ENCODE data around the gene HTT. TPM values are rescaled to one million over a fixed set of nuclear protein-coding genes. Genes with fewer than 3 reads are reported as not detected.

Gene HTT
- total and polyA plus RNA-seq, 10 of the 15 experiments (the other 5 are each of a cell fraction or from before 2014, with no cell fraction given) = 3.3 to 113 (median 43.3) TPM

DNA sequence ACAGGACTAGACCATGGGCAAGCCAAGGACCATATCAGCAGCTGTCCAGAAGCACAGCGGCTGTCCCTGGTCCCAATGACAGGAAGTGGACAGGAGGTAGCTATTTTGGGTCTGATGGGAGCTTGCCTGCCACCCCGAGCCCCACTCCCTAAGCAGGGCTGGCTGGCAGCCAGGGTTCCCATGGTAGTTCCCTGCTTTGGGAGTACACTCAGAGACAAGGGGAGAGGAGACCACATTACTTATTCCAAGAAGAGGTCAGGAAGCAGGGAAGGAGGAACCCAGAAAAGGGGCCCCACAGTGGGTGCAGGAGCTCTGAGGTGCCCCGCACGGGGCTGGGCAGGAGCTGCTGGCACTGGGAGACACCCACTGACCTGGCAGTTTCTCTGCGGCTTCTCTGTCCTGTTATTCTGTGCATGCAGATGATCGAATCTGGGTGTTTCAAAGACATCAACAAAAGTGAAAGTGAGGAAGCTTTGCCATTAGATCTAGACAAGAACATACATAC, 36.5 kb upstream of the HTT start:
- 3% methylated on average over 6 of the region's 6 CpGs for WGBS (ENCODE audit: insufficient coverage, insufficient replicate concordance, low lambda C conversion rate, missing lambda C conversion rate)
- H3K4me2 ChIP-seq (ENCODE audit: control insufficient read depth, insufficient read depth) = peak overlapping the region; percentile 88
- FAIRE-seq = no peak
- H3K27me3 ChIP-seq (replicated peaks in 1 of 2; ENCODE audit: control insufficient read depth in 2 of 2, insufficient read depth in 2 of 2, low read length in 1 of 2) = peaks cover 0 to 3% of the 10 kb centered on the region in 2 experiments; a peak in 1 of 4 replicates
- ChIA-PET RAD21 (ENCODE audit: unreplicated experiment) (interaction anchor here (0.8 to 4.0 kb wide), 10 partner anchors 8 to 440 kb away, joined by 3 to 22 read pairs (median 4); no protein-coding TSS in a partner anchor), POLR2A (interaction anchor here (0.7 to 1.0 kb wide), 3 partner anchors 28 to 192 kb away, joined by 3 to 5 read pairs (median 3); no protein-coding TSS in a partner anchor), SMC1A (ENCODE audit: uncharacterized antibody, unreplicated experiment) (interaction anchor here (0.6 to 3.0 kb wide), 8 partner anchors 9 to 813 kb away, joined by 3 to 12 read pairs (median 4); no protein-coding TSS in a partner anchor), CTCF (interaction anchor here (0.7 to 5.8 kb wide), 15 partner anchors 10 to 405 kb away, joined by 3 to 54 read pairs (median 4); partner anchors contain the start of genes GRK4 and NOP14)
- H2AFZ ChIP-seq (ENCODE audit: control insufficient read depth, low read depth, low read length) = peak overlapping the region; percentile 75
- H3K9me3 ChIP-seq (replicated peaks; ENCODE audit: control insufficient read depth, insufficient read depth, low read length) = no peaks in the 10 kb centered on the region
- peak; percentile 1; the same call in 2 of the 3 replicates for ATAC-seq
- BruUV-seq (replicated peaks) = no TSS peak
- H3K4me3 ChIP-seq = peak overlapping the region; percentile 41; the same call in 1 of the 2 replicates
- H3K27ac ChIP-seq (ENCODE audit: control insufficient read depth, insufficient read depth) = peak overlapping the region; percentile 36
- intact Hi-C loops (cut with micrococcal nuclease; ENCODE audit: unreplicated experiment) (loop anchor here (1.0 kb wide), 2 partner anchors 29 to 60 kb away; no protein-coding TSS in a partner anchor), in situ Hi-C loops (cut with MboI) (loop anchor here (10.0 kb wide), 1 partner anchor 63 kb away; no protein-coding TSS in a partner anchor)
- H3K79me2 ChIP-seq (ENCODE audit: control insufficient read depth, insufficient read depth, low read length) = peaks cover 12% of the 10 kb centered on the region
- peak overlapping the region; percentile 49 for H3K9ac ChIP-seq (ENCODE audit: control insufficient read depth, insufficient read depth, low read length)
- TF ChIP-seq JUND (IDR thresholded peaks at IDR 0.05; ENCODE audit: low read depth, low read length) (no peak), IRF4 (IDR thresholded peaks at IDR 0.05; ENCODE audit: low read depth, low read length) (no peak), HDAC2 (IDR thresholded peaks at IDR 0.05) (no peak), PAX8 (IDR thresholded peaks at IDR 0.05) (no peak), JUNB (IDR thresholded peaks at IDR 0.05) (no peak), EGR1 (IDR thresholded peaks at IDR 0.05; ENCODE audit: borderline replicate concordance in 1 of 2, low read depth in 2 of 2, low read length in 2 of 2) (no peak), SREBF2 (IDR thresholded peaks at IDR 0.05; ENCODE audit: low read length) (no peak), TARDBP (IDR thresholded peaks at IDR 0.05; ENCODE audit: borderline replicate concordance) (no peak), EZH2 (IDR thresholded peaks at IDR 0.05; ENCODE audit: borderline replicate concordance, control insufficient read depth, low read depth, low read length) (no peak)
- H3K36me3 ChIP-seq (ENCODE audit: control insufficient read depth in 2 of 2, insufficient read depth in 2 of 2, low read length in 1 of 2) = no peaks in the 10 kb centered on the region; a peak in 1 of 4 replicates
- DNase-seq (ENCODE audit: low read depth, low spot score) = no peak
- peaks cover 43% of the 10 kb centered on the region for H3K4me1 ChIP-seq (ENCODE audit: control insufficient read depth, insufficient read depth, low read length)
- H4K20me1 ChIP-seq (ENCODE audit: control insufficient read depth, insufficient read depth) = no peaks in the 10 kb centered on the region; the same call in 1 of the 2 replicates

Data from GM12878 (cell line).